Measurements from ENCODE around the gene NDUFB6.

- TF ChIP-seq POLR2A (IDR thresholded peaks at IDR 0.05; ENCODE audit: low read length) (peak; percentile 18), GATA1 (IDR thresholded peaks at IDR 0.05; ENCODE audit: low read depth, low read length) (peak; percentile 54)
These were observed 18.9 kb downstream of the NDUFB6 start for GRCh38 chr9:32554107-32554506.

Measured in erythroblast (primary cell).